Epithelial cell of esophagus (primary cell): ENCODE results near the gene SLC6A16.

Experiments
- DNase-seq: peaks from one replicate; pipeline ENCODE4 v3.0.0; 2010; ENCODE audit warnings: low read depth
- H3K4me3 ChIP-seq: 2 replicates; pipeline ENCODE4 v1.5.1; 2011; ENCODE audit warnings: mild to moderate bottlenecking, low read length, control low read depth
- TF ChIP-seq, protein P1 (sequence below): IDR thresholded peaks from 2 replicates; pipeline ENCODE4 v1.5.1; 2011; ENCODE audit warnings: low read depth, mild to moderate bottlenecking, low read length, control low read depth, inconsistent platforms; ENCODE audit not compliant: insufficient read depth; ENCODE audit errors: missing control alignments

SLC6A16 gene

DNA sequence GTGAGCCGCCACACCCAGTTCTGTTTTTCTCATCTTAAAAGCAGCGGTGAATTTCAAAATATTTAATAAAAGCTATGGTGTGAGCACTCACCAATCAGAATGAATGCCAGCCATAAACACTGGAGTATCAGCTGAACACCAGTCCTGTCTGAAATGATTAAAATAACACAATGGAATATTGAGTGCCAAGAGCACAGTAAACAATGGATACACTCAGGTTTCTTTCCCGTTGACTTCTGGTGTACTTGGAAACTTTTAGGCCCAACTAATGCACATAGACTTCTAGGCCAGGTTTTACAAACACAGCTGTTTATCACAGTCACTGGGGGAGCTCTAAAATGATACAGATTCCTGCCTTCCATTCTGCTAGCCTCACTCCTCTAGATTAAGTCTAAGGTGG, 68.3 kb downstream of the SLC6A16 start:
- DNase-seq = no peak
- TF ChIP-seq, protein P1, sequence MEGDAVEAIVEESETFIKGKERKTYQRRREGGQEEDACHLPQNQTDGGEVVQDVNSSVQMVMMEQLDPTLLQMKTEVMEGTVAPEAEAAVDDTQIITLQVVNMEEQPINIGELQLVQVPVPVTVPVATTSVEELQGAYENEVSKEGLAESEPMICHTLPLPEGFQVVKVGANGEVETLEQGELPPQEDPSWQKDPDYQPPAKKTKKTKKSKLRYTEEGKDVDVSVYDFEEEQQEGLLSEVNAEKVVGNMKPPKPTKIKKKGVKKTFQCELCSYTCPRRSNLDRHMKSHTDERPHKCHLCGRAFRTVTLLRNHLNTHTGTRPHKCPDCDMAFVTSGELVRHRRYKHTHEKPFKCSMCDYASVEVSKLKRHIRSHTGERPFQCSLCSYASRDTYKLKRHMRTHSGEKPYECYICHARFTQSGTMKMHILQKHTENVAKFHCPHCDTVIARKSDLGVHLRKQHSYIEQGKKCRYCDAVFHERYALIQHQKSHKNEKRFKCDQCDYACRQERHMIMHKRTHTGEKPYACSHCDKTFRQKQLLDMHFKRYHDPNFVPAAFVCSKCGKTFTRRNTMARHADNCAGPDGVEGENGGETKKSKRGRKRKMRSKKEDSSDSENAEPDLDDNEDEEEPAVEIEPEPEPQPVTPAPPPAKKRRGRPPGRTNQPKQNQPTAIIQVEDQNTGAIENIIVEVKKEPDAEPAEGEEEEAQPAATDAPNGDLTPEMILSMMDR = no peak
- H3K4me3 ChIP-seq = no peak overlapping the region

DNA sequence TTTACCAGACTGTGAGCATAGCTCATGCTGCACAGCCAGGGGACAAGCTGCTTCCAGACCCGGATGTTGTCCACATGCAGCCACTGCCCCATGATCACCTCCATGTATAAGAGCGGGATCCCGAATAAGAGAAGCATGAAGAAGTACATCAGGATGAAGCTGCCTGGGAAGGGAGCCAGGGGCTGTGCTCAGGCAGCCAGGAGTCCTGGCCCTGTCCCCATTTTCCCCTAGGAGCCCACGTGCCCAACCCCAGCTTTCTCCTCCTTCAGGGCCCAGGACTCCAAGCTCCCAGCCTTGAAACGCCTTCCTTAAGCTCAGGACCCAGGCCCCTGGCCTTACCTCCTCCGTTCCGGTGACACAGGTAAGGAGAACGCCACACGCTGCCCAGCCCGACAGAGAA, 69.3 kb downstream of the SLC6A16 start:
- no peak for DNase-seq
- H3K4me3 ChIP-seq = no peak overlapping the region
- TF ChIP-seq, protein P1 = no peak

DNA sequence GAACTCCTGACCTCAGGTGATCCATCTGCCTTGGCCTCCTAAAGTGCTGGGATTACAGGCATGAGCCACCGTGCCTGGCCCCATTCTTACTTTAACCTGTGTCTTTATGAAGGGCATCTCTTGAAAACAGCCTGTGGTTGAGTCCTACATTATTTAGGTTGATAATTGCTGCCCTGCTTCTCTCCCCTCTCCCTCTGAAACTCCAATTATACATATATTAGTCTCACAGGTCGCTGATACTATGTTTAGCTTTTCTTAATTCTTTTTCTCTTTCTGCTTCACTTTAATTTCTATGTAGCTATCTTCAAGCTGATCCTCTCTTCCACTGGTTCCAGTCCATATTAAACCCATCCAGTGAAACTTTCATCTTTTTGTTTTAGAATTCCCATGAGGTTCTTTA, 75.1 kb downstream of the SLC6A16 start:
- TF ChIP-seq, protein P1 = no peak

DNA sequence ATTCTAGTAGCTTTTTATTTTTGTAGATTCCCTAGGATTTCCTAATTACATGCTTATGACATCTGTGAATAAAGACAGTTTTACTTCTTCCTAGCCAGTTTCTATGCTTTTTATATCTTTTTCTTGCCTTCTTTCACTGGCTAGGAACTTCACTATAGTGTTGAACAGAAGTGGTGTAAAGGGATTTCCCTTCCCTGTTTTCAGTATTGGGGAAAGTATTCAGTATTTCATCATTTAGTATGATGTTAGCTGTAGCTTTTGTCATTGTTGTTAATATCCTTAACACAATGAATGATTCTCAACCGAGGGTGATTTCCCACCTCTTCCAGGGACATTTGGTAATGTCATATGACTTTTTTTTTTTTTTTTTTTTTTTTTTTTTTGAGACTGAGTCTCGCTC, 77.3 kb downstream of the SLC6A16 start:
- TF ChIP-seq, protein P1 = no peak
- H3K4me3 ChIP-seq = no peak overlapping the region
- DNase-seq = no peak

More for the DNA sequence above, 75.1 kb downstream of the SLC6A16 start:
- no peak overlapping the region for H3K4me3 ChIP-seq
- no peak for DNase-seq

DNA sequence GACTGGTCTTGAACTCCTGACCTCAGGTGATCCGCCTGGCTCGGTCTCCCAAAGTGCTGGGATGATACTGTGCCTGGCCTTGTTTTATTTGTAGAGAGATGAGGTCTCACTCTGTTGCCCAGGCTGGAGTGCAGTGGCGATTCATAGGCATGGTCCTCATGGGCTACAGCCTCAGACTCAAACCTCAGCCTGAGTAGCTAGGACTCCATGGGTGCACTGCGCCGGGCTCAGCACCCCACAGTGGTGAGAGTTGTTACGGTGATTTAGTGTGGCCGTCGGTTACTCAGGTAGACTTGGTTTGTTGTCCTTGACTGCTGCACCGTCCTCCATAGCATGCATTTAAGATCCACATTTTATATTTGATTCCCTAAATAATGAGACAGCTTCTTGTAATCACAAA, 80.7 kb downstream of the SLC6A16 start:
- TF ChIP-seq, protein P1 = no peak
- DNase-seq = no peak
- H3K4me3 ChIP-seq = no peak overlapping the region

DNA sequence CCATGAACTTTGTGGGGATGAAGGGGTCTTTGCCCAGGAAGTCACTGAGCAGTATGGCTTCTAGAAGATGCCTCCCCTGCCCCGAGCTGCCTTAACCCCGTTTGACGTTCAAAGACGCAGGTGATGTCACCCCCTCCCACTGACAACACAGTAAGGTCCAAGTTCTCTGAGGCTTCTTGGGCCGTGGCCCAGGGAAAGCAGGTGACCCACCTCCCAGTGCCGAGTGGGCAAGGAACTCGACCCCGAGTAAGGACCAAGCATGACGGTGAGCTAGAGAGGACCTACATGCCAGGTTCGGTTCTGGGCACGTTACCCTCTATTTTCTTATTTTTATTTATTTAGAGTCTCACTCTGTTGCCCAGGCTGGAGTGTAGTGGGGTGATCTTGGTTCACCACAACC, 81.3 kb downstream of the SLC6A16 start:
- TF ChIP-seq, protein P1 = no peak
- no peak for DNase-seq
- H3K4me3 ChIP-seq = no peak overlapping the region

DNA sequence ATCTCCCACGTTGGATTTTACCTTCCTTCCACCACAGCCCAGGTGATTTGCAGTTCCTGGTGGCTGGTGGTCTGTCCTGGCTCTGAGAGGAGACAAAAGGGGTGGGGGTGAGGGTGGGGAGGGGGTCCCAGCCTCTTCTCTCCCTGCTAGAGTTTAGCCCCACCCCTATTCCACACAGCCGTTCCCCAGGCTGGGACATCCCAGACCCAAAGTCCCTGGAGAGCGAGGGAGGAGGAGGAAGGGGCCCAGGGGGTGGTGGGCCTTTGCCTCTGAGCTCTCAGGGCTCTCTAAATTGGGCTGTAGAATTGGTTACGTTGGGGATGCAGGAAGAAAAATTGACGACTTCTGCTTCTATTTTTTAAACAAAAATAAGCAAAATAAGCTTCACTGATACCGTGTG, 81.9 kb downstream of the SLC6A16 start:
- no peak for DNase-seq
- H3K4me3 ChIP-seq = no peak overlapping the region
- TF ChIP-seq, protein P1 = no peak
